ENCODE results near the gene ZC3H10. TPM values are rescaled to one million over a fixed set of nuclear protein-coding genes. Genes with fewer than 3 reads are reported as not detected.
A peak's percentile ranks its signal among the peaks of the same experiment; 100 is the strongest.

ZC3H10 gene
- total and polyA plus RNA-seq, 2 of the 13 experiments (the other 11 are each of a cell fraction or from before 2014, with no cell fraction given): 0.70 to 2.3 TPM

- TF ChIP-seq ZNF619 (CRISPR knock-in tag; IDR thresholded peaks at IDR 0.05) (peak; percentile 42; the same call in 1 of the 2 replicates), CREM (IDR thresholded peaks at IDR 0.05) (peak; percentile 93), CREM (CRISPR knock-in tag; IDR thresholded peaks at IDR 0.05) (no peak), KMT2B (CRISPR knock-in tag; IDR thresholded peaks at IDR 0.05) (peak; percentile 90), ZNF83 (CRISPR knock-in tag; IDR thresholded peaks at IDR 0.05; ENCODE audit: borderline replicate concordance) (no peak), E2F2 (CRISPR knock-in tag; IDR thresholded peaks at IDR 0.05; ENCODE audit: borderline replicate concordance) (peak; percentile 87; the same call in 1 of the 2 replicates), DMAP1 (CRISPR knock-in tag; IDR thresholded peaks at IDR 0.05) (peak; percentile 93), HOXA7 (CRISPR knock-in tag; IDR thresholded peaks at IDR 0.05) (no peak), SCMH1 (CRISPR knock-in tag; IDR thresholded peaks at IDR 0.05; ENCODE audit: borderline replicate concordance) (no peak), ZNF883 (CRISPR knock-in tag; IDR thresholded peaks at IDR 0.05; ENCODE audit: not compliant biosample characterization) (peak; percentile 84), HMG20A (CRISPR knock-in tag; IDR thresholded peaks at IDR 0.05; ENCODE audit: borderline replicate concordance) (no peak; the same call in 1 of the 2 replicates), PRDM4 (CRISPR knock-in tag; IDR thresholded peaks at IDR 0.05; ENCODE audit: borderline replicate concordance) (0 out of 2 replicates have a peak, but pooled peaks have one; percentile 16)
- TF ChIP-seq, protein P1, sequence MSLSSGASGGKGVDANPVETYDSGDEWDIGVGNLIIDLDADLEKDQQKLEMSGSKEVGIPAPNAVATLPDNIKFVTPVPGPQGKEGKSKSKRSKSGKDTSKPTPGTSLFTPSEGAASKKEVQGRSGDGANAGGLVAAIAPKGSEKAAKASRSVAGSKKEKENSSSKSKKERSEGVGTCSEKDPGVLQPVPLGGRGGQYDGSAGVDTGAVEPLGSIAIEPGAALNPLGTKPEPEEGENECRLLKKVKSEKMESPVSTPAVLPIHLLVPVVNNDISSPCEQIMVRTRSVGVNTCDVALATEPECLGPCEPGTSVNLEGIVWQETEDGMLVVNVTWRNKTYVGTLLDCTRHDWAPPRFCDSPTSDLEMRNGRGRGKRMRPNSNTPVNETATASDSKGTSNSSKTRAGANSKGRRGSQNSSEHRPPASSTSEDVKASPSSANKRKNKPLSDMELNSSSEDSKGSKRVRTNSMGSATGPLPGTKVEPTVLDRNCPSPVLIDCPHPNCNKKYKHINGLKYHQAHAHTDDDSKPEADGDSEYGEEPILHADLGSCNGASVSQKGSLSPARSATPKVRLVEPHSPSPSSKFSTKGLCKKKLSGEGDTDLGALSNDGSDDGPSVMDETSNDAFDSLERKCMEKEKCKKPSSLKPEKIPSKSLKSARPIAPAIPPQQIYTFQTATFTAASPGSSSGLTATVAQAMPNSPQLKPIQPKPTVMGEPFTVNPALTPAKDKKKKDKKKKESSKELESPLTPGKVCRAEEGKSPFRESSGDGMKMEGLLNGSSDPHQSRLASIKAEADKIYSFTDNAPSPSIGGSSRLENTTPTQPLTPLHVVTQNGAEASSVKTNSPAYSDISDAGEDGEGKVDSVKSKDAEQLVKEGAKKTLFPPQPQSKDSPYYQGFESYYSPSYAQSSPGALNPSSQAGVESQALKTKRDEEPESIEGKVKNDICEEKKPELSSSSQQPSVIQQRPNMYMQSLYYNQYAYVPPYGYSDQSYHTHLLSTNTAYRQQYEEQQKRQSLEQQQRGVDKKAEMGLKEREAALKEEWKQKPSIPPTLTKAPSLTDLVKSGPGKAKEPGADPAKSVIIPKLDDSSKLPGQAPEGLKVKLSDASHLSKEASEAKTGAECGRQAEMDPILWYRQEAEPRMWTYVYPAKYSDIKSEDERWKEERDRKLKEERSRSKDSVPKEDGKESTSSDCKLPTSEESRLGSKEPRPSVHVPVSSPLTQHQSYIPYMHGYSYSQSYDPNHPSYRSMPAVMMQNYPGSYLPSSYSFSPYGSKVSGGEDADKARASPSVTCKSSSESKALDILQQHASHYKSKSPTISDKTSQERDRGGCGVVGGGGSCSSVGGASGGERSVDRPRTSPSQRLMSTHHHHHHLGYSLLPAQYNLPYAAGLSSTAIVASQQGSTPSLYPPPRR (CRISPR knock-in tag; IDR thresholded peaks at IDR 0.05; ENCODE audit: borderline replicate concordance): peak; percentile 72
Observed at GRCh38 chr12:56104109-56104814, 13.8 kb upstream of the ZC3H10 start, which contains the start of gene PA2G4 (continued).

Data from HepG2 (cell line).